GM18526 (cell line): ENCODE measurements around the gene PDZD7.

Experiments used
- POLR2A ChIP-seq: IDR thresholded peaks from 3 replicates; pipeline ENCODE4 v1.6.1; 2011; ENCODE audit not compliant: insufficient read length; ENCODE audit errors: extremely low read depth

The PDZD7 gene

GRCh38 chr10:101006593-101007098, 24.3 kb downstream of the PDZD7 start:
- no peak for TF ChIP-seq POLR2A

DNA sequence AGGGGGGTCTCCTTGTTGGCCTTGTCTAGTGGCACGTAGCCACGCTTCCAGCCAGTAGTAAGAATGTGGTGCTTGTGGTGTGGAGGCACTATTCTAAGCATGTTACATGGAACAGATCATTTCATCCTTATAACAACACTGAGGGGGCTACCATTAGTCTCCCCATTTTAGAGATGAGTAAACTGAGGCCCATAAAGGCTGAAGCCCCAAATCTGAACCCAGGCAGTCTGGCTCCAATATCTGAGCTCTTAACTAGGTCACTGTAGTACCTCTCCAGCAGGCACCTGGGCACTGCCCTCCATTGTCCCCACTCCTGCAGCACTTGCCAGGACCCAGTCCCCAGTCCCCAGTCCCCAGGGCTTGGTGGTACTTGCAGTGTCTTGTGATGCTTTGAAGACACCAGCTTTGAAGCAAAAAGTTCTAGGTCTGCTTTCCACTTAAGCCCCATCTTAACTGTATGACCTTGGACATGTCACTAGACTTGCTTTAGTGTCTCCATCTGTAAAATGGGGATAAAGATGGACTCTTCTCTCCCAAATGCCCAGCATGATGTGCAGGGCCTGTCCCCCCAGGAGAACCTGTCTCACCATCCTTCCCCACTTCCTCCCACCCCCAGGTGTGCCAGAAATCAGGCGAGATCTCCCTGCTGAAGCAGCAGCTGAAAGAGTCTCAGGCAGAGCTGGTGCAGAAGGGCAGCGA, 24.9 kb downstream of the PDZD7 start:
- no peak for TF ChIP-seq POLR2A

- TF ChIP-seq POLR2A, result no peak
These were observed 25.6 kb downstream of the PDZD7 start for GRCh38 chr10:101005361-101005760.

DNA sequence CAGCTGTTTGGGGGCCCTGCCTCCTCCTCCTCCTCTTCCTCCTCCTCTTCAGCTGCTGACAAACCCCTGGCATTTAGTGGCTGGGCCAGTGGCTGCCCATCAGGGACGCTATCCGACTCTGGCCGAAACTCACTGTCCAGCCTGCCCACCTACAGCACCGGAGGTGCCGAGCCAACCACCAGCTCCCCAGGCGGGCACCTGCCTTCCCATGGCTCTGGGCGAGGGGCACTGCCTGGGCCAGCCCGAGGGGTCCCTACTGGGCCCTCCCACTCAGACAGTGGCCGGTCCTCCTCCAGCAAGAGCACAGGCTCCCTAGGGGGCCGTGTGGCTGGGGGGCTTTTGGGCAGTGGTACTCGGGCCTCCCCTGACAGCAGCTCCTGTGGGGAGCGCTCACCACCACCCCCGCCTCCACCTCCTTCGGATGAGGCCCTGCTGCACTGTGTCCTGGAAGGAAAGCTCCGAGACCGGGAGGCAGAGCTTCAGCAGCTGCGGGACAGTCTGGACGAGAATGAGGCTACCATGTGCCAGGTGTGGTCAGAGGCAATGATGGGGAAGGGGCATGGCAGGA, 27.2 kb downstream of the PDZD7 start:
- no peak for TF ChIP-seq POLR2A

GRCh38 chr10:101002456-101002855, 28.5 kb downstream of the PDZD7 start:
- TF ChIP-seq POLR2A, result no peak

DNA sequence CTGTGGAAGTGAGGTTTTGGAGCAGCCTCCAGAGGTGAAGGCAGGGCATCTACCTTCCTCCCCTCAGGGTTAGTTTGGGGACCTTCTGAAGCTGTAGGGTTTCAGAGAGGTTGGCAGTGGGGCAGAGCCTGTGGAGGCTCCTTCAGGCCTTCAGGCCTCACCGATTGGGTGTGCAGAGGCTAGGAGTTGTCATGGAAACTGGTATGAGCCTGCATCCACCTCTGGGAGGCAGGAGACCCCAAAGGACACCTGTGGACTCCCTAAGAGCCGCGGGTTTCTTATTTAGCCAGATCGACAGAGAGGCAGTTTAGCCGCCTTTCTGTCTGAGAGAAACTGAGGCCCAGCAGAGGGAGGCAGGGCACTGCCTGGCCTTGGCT, 29.3 kb downstream of the PDZD7 start:
- TF ChIP-seq POLR2A, result no peak

- TF ChIP-seq POLR2A, result no peak
These were observed 29.8 kb downstream of the PDZD7 start for GRCh38 chr10:101000915-101001658.

DNA sequence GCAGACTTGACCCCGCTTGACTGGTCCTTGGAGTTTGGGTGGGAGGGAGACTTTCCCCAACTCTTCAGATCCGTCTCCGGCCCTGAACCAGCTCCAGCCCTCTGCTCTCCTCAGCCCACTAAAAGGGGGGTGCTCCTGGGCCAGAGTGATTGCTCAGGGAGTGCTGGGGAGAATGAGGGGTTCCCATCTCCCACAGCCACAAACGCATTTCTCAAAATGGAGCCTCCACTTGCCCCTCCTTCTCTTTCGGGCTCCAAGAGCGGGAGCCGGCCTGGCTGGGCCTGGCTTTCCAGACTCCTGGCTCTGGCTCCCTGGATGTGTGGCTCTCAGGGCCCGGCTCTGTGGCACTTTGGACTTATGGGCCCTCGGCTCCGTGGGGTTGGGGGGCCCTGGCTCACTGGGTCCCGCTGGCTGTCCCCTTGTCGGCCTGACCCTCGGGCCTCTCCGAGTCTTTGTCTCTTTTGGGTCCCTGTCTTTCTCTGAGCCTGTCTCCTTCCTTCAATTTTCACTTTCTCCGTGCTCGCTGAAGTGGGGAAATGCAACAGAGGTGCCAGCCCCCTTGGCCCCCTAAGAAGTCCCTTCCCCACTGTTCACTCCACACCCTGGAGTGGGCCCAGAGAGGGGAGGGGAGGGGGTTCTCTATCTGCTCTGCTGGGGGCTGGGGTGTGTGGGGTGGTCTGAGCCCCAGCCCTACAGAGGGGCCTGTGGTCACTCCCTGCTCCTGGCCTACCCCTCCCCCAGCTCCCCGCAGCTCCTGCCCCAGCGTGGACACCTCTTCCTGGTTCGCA, 30.6 kb downstream of the PDZD7 start:
- TF ChIP-seq POLR2A, result no peak

DNA sequence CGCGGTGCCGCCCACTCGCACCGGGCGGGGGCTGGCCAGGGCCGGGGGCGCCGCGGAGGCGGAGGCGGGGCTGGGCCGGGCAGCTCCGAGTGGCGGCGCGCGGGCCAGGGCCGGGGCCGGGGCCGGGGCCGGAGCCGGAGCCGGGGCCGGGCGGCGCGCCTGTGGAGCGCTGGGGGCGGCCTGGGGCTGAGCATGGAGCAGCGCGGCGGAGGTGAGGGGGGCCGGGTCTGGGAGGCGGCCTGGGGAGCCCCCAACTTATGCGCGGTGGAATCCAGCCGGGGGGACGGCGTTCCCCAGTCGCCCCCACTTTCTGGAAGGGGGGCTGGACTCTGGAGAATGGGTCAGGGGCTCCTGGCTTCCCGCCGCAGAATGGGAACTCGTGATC, 31.2 kb downstream of the PDZD7 start, which contains the start of gene LZTS2:
TSS of gene LZTS2 (plus strand) at position 67 of the 385 bp plus-strand sequence. CDS start 2,731 bp downstream, outside the sequence.
- no peak for TF ChIP-seq POLR2A

DNA sequence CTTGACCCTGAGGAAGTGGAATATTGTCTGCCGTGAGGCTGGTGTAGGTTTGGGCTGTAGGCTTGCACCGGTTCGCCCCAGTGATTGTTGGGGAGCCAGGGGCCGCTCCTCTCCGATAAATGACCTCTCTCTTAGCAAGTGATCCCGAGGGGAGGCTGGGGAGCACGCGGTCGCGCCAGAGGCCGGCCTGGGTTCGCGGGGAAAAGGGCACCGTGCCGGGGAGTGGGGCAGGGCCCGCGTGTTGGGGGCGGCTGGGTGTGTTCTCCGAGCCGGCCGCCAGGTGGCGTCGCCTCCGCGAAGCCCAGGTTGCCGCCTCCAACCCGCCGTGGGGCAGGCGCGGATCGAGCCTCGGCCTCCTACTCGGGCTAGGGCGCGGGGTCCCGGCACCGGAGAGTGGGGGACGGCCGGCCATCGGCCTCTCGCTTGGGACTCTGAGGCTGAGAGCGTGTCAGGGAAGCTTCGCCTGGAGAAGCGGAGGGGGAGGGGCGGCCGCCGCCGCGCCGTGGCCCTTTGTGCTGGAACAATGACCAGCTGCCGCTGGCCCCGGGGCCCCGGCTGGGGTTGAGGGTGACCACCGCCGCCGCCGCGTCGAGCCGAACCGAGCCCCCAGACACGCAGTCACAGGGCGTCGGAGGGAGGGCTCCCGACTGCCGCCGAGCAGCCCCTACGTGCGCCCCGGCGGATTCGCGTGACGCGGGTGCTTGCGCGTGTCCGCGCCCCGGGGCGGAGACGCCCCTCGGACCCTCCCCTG, 31.8 kb downstream of the PDZD7 start:
- TF ChIP-seq POLR2A, result peak; percentile 22

DNA sequence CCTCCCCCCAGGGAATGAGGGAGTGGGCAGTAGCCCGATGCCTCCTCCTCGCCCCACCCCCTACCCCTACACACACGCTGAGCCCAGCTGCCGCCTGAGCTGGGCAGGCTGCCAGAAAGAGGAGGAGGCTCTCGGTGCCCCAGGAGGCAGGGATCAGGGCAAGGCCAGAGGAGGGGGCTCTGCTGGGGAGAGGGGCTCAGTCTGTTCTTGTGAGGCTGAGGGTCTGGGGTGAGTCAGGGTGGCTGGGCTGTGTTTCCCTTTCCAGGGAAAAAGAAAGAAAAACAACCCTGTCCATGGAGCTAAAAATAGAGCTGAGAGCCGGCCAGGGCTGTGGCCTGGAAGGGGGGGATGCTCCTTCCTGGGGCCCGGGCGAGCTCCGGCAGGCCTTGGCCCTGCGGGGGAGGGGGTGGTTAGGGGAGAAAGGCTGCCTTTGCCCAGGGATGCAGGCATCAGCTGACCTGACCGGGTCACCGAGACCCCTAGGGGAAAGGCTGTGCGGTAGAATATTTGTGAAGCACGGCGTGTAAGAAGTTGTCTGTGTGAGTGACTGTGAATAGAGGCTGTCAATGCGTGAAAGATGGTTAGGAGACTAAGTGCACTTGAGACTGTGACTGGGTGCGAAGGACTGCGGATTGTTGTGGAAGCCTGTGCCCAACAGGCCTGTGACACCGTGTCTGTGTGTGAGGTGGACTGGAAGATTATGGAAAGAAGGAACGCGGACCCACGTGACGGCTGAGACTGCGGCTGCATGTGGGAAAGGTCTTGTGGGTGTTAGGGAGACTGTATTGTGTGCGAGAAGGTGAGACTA, 32.5 kb downstream of the PDZD7 start:
- no peak for TF ChIP-seq POLR2A

DNA sequence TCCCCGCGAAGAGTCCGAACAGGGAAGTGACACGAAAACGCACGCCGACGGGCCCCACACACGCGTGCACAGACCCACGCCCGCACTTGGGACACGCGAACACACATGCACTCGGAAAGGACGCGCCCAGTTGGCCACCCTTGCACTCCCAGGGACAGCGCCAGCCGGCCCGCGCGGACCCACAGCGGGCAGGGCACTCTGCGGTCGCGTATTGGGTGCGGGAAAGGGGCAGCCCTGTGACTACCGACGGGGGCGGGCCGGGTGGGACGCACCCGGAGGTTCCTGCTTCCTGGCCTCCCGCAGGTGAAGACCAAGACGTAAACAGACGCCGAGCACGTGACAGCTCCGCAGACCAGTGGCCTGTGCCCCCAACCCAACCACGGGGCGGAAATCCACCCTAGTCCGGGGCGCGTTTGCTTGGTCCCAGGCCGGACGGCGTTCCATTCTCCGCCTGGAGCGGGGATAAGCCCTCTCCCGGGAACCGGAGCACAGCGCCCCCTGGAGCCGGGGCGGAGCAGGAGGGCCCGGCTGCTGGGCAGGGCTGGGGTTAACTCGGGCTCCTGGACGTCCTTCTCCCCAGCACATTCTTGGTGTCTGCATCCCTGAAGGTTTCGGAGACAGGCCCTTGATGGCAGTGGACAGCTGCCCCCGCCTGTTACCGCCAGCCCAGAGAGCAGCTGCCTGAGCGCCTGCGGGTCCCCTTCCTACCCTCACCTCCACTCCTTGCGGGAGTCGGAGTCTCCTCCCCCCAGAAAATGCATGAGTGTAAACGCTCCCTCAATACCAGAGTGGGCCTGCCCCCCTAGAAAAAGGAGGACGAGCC, 33.4 kb downstream of the PDZD7 start:
- TF ChIP-seq POLR2A, result peak; percentile 39
